ENCODE measurements around the gene B3GALT2.
"Not testable (repeated sequence)": the region's sequence is repeated elsewhere in the genome, so short reads cannot be mapped to it uniquely, and the experiment has no call there.

B3GALT2 gene

GRCh38 chr1:193201021-193201420, 14.6 kb upstream of the B3GALT2 start:
- Histone ChIP-seq H3K27ac (ENCODE audit: low read length) (no peak overlapping the region), H3K27me3 (ENCODE audit: control insufficient read depth, insufficient read depth, low read length) (no peaks in the 10 kb centered on the region), H3K36me3 (ENCODE audit: control insufficient read depth, low read depth, low read length) (peaks cover 6% of the 10 kb centered on the region), H3K4me1 (ENCODE audit: control insufficient read depth, low read depth, low read length) (no peaks in the 10 kb centered on the region), H3K9ac (ENCODE audit: low read length) (no peak overlapping the region), H3K4me3 (ENCODE audit: low read length) (no peak overlapping the region), H3K9me3 (ENCODE audit: control insufficient read depth, low read depth, low read length) (no peaks in the 10 kb centered on the region)

- Histone ChIP-seq H3K27ac (ENCODE audit: low read length) (no peak overlapping the region), H3K27me3 (ENCODE audit: control insufficient read depth, insufficient read depth, low read length) (no peaks in the 10 kb centered on the region), H3K36me3 (ENCODE audit: control insufficient read depth, low read depth, low read length) (peaks cover 3% of the 10 kb centered on the region), H3K4me3 (ENCODE audit: low read length) (no peak overlapping the region), H3K9me3 (ENCODE audit: control insufficient read depth, low read depth, low read length) (no peaks in the 10 kb centered on the region), H3K9ac (ENCODE audit: low read length) (no peak overlapping the region), H3K4me1 (ENCODE audit: control insufficient read depth, low read depth, low read length) (no peaks in the 10 kb centered on the region)
Observed at GRCh38 chr1:193199940-193200339, 13.5 kb upstream of the B3GALT2 start.

GRCh38 chr1:193192586-193192985, 6.2 kb upstream of the B3GALT2 start:
- Histone ChIP-seq H3K36me3 (ENCODE audit: control insufficient read depth, low read depth, low read length) (no peaks in the 10 kb centered on the region), H3K4me1 (ENCODE audit: control insufficient read depth, low read depth, low read length) (peaks cover 3% of the 10 kb centered on the region), H3K27me3 (ENCODE audit: control insufficient read depth, insufficient read depth, low read length) (no peaks in the 10 kb centered on the region), H3K4me3 (ENCODE audit: low read length) (no peak overlapping the region), H3K9ac (ENCODE audit: low read length) (no peak overlapping the region), H3K9me3 (ENCODE audit: control insufficient read depth, low read depth, low read length) (no peaks in the 10 kb centered on the region), H3K27ac (ENCODE audit: low read length) (no peak overlapping the region)

GRCh38 chr1:193190096-193190744, 3.8 kb upstream of the B3GALT2 start:
- Histone ChIP-seq H3K4me1 (ENCODE audit: control insufficient read depth, low read depth, low read length) (peaks cover 14% of the 10 kb centered on the region), H3K36me3 (ENCODE audit: control insufficient read depth, low read depth, low read length) (no peaks in the 10 kb centered on the region), H3K9ac (ENCODE audit: low read length) (no peak overlapping the region), H3K4me3 (ENCODE audit: low read length) (no peak overlapping the region), H3K27ac (ENCODE audit: low read length) (no peak overlapping the region), H3K27me3 (ENCODE audit: control insufficient read depth, insufficient read depth, low read length) (no peaks in the 10 kb centered on the region), H3K9me3 (ENCODE audit: control insufficient read depth, low read depth, low read length) (no peaks in the 10 kb centered on the region)

GRCh38 chr1:193189442-193190095, 3.2 kb upstream of the B3GALT2 start:
- Histone ChIP-seq H3K36me3 (ENCODE audit: control insufficient read depth, low read depth, low read length) (no peaks in the 10 kb centered on the region), H3K27me3 (ENCODE audit: control insufficient read depth, insufficient read depth, low read length) (no peaks in the 10 kb centered on the region), H3K9ac (ENCODE audit: low read length) (no peak overlapping the region), H3K9me3 (ENCODE audit: control insufficient read depth, low read depth, low read length) (no peaks in the 10 kb centered on the region), H3K4me3 (ENCODE audit: low read length) (no peak overlapping the region), H3K27ac (ENCODE audit: low read length) (no peak overlapping the region), H3K4me1 (ENCODE audit: control insufficient read depth, low read depth, low read length) (peaks cover 14% of the 10 kb centered on the region)

- H3K4me3 ChIP-seq (ENCODE audit: low read length); H3K27ac ChIP-seq (ENCODE audit: low read length); H3K36me3 ChIP-seq (ENCODE audit: control insufficient read depth, low read depth, low read length); H3K27me3 ChIP-seq (ENCODE audit: control insufficient read depth, insufficient read depth, low read length); H3K9me3 ChIP-seq (ENCODE audit: control insufficient read depth, low read depth, low read length); H3K9ac ChIP-seq (ENCODE audit: low read length): not testable (repeated sequence)
- H3K4me1 ChIP-seq (ENCODE audit: control insufficient read depth, low read depth, low read length): peaks cover 14% of the 10 kb centered on the region
Observed at GRCh38 chr1:193188915-193189314, 2.5 kb upstream of the B3GALT2 start.

- H3K27me3 ChIP-seq (ENCODE audit: control insufficient read depth, insufficient read depth, low read length): no peaks in the 10 kb centered on the region
- H3K4me1 ChIP-seq (ENCODE audit: control insufficient read depth, low read depth, low read length): peaks cover 14% of the 10 kb centered on the region
- H3K27ac ChIP-seq (ENCODE audit: low read length): no peak overlapping the region
- H3K9ac ChIP-seq (ENCODE audit: low read length): no peak overlapping the region
- H3K36me3 ChIP-seq (ENCODE audit: control insufficient read depth, low read depth, low read length): no peaks in the 10 kb centered on the region
- H3K4me3 ChIP-seq (ENCODE audit: low read length): no peak overlapping the region
- no peaks in the 10 kb centered on the region for H3K9me3 ChIP-seq (ENCODE audit: control insufficient read depth, low read depth, low read length)
Observed at GRCh38 chr1:193187114-193187513, 701 bp upstream of the B3GALT2 start.

GRCh38 chr1:193185211-193185610, 1.2 kb downstream of the B3GALT2 start:
- H3K27ac ChIP-seq (ENCODE audit: low read length): no peak overlapping the region
- H3K36me3 ChIP-seq (ENCODE audit: control insufficient read depth, low read depth, low read length): no peaks in the 10 kb centered on the region
- H3K27me3 ChIP-seq (ENCODE audit: control insufficient read depth, insufficient read depth, low read length): no peaks in the 10 kb centered on the region
- no peak overlapping the region for H3K9ac ChIP-seq (ENCODE audit: low read length)
- no peak overlapping the region for H3K4me3 ChIP-seq (ENCODE audit: low read length)
- H3K9me3 ChIP-seq (ENCODE audit: control insufficient read depth, low read depth, low read length): no peaks in the 10 kb centered on the region
- peaks cover 12% of the 10 kb centered on the region for H3K4me1 ChIP-seq (ENCODE audit: control insufficient read depth, low read depth, low read length)

GRCh38 chr1:193184776-193185175, 1.6 kb downstream of the B3GALT2 start:
- H3K9me3 ChIP-seq (ENCODE audit: control insufficient read depth, low read depth, low read length): no peaks in the 10 kb centered on the region
- H3K27ac ChIP-seq (ENCODE audit: low read length): no peak overlapping the region
- H3K4me1 ChIP-seq (ENCODE audit: control insufficient read depth, low read depth, low read length): peaks cover 11% of the 10 kb centered on the region
- H3K4me3 ChIP-seq (ENCODE audit: low read length): no peak overlapping the region
- no peaks in the 10 kb centered on the region for H3K36me3 ChIP-seq (ENCODE audit: control insufficient read depth, low read depth, low read length)
- no peaks in the 10 kb centered on the region for H3K27me3 ChIP-seq (ENCODE audit: control insufficient read depth, insufficient read depth, low read length)
- no peak overlapping the region for H3K9ac ChIP-seq (ENCODE audit: low read length)

- H3K27me3 ChIP-seq (ENCODE audit: control insufficient read depth, insufficient read depth, low read length): no peaks in the 10 kb centered on the region
- H3K36me3 ChIP-seq (ENCODE audit: control insufficient read depth, low read depth, low read length): no peaks in the 10 kb centered on the region
- no peak overlapping the region for H3K9ac ChIP-seq (ENCODE audit: low read length)
- H3K27ac ChIP-seq (ENCODE audit: low read length): no peak overlapping the region
- H3K4me3 ChIP-seq (ENCODE audit: low read length): no peak overlapping the region
- no peaks in the 10 kb centered on the region for H3K9me3 ChIP-seq (ENCODE audit: control insufficient read depth, low read depth, low read length)
- H3K4me1 ChIP-seq (ENCODE audit: control insufficient read depth, low read depth, low read length): peaks cover 11% of the 10 kb centered on the region
Observed at GRCh38 chr1:193183019-193183627, 3.3 kb downstream of the B3GALT2 start.

GRCh38 chr1:193181985-193182384, 4.4 kb downstream of the B3GALT2 start:
- no peaks in the 10 kb centered on the region for H3K36me3 ChIP-seq (ENCODE audit: control insufficient read depth, low read depth, low read length)
- no peaks in the 10 kb centered on the region for H3K27me3 ChIP-seq (ENCODE audit: control insufficient read depth, insufficient read depth, low read length)
- H3K9ac ChIP-seq (ENCODE audit: low read length): no peak overlapping the region
- no peak overlapping the region for H3K4me3 ChIP-seq (ENCODE audit: low read length)
- no peaks in the 10 kb centered on the region for H3K9me3 ChIP-seq (ENCODE audit: control insufficient read depth, low read depth, low read length)
- H3K4me1 ChIP-seq (ENCODE audit: control insufficient read depth, low read depth, low read length): peaks cover 11% of the 10 kb centered on the region
- H3K27ac ChIP-seq (ENCODE audit: low read length): no peak overlapping the region

GRCh38 chr1:193181536-193181935, 4.9 kb downstream of the B3GALT2 start:
- peaks cover 10% of the 10 kb centered on the region for H3K4me1 ChIP-seq (ENCODE audit: control insufficient read depth, low read depth, low read length)
- no peaks in the 10 kb centered on the region for H3K9me3 ChIP-seq (ENCODE audit: control insufficient read depth, low read depth, low read length)
- H3K27ac ChIP-seq (ENCODE audit: low read length): no peak overlapping the region
- no peak overlapping the region for H3K9ac ChIP-seq (ENCODE audit: low read length)
- no peak overlapping the region for H3K4me3 ChIP-seq (ENCODE audit: low read length)
- H3K36me3 ChIP-seq (ENCODE audit: control insufficient read depth, low read depth, low read length): no peaks in the 10 kb centered on the region
- H3K27me3 ChIP-seq (ENCODE audit: control insufficient read depth, insufficient read depth, low read length): no peaks in the 10 kb centered on the region
